Activated T-cell treated with anti-CD3 and anti-CD28 coated beads for 1 hour (primary cell): ENCODE data around the gene APLP2.
"Not testable (repeated sequence)": the region's sequence is repeated elsewhere in the genome, so short reads cannot be mapped to it uniquely, and the experiment has no call there.

Experiments used
- DNase-seq: peaks from one replicate; pipeline ENCODE4 v3.0.0-alpha.2; 2020; ENCODE audit warnings: low read depth

The APLP2 gene

DNA sequence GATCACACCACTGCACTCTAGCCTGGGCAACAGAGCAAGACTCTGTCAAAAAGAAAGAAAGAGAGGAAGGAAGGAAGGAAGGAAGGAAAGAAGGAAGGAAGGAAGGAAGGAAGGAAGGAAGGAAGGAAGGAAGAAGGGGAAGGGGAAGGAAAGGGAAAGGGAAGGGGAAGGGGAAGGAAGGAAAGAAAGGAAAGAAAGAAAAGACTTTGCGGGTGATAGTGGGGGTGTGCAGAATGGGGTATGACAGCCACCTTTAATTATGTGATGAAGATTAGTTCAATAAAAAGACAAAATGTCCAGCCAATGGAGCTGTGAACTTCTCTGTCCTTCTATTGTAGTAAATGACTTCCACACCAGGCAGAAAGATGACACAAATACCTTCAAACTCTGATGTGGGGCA is 8.7 kb upstream of the APLP2 start:
- no peak for DNase-seq

DNA sequence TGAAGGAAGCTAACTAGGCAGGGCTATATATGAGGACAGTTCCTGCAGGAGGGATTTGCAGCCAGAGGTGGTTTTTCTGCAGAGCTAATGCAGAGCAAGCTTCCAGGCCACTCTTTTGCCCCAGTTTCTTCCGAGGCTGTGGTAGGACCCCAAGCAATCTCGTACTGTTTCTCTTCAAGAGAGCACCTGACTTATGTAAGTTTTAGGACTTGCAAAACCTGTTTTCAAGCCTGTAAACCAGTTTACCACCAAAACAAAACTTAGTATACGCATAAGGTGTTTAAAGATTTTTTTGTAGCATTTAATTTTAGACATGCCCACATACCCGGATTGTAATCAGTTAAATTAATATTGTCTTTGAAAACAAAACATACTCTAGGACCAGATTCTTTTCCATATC is 7.7 kb upstream of the APLP2 start:
- DNase-seq: no peak

DNA sequence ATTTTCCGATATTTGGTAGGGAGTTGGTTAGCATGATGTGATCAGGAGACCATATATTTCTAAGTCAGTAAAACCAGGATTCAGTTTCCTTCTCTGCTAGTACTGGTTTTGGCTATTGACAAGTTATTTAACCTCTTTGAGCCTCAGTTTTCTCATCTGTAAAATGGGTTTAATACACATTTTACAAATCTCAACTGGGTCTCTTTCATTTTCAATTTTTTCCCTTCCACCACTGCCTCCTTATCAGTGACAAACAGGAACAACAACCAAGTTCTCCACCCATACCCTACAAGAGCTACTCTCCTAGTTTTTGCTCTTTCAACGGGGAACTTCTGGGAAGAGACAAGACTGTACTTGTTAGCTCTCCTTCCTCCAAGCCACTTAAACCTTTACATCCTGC is 6.2 kb upstream of the APLP2 start:
- no peak for DNase-seq

DNA sequence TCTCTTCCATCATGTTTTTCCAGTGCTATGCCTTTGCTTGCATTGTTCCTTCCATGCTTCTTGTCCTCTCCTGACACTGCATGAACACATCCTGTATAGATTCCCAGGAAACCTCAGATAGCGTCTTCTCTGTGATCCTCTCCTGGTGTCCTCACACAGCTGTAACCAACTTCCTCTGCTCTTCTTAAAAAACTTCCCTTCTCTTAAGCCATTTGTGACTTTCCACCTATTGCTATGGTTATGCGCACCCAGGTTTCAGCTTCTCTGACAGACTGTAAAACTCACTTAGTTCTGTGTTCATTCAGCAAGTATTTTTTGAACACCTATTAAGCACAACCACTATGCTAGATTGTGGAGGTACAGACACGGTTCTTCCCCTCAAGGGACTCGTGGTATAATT is 5.1 kb upstream of the APLP2 start:
- no peak for DNase-seq

DNA sequence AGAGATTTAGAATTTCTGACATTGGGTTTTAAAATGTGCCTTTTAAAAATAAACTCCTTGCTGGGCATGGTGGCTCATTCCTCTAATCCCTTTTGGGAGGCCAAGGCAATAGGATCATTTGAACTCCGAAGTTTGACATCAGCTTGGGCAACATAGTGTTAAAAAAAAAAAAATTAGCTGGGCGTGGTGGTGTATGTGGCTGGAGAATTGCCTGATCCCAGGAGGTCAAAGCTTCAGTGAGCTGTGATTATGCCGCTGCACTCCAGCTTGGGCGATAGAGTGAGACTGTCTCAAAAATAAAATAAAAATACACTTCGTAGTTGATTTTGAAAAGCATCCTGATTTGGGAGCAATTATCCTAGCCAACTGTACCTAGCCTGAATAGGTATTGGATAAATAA is 3.4 kb upstream of the APLP2 start:
- DNase-seq: no peak

DNA sequence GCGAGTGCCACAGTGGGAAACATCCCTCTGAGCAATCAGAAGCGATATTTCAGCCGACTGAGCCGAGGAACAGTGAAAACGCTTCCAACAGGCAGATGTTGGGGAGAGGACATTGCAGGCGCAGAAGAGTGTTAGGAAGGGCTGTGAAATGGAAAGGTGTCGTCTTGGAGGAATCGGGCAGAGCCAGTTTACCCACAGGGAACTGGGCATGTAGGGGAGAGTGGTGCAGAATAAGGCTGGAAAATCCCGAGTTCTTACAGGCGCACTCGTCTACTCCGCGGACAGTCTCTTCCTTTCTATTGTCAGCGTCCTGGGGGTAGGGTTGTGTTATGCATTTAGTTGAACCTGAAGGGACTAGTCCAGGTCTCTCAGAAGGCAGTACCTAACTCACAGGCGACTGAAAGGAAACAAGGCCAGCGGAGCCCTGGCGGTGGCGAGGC is 1.1 kb upstream of the APLP2 start:
- DNase-seq: no peak

DNA sequence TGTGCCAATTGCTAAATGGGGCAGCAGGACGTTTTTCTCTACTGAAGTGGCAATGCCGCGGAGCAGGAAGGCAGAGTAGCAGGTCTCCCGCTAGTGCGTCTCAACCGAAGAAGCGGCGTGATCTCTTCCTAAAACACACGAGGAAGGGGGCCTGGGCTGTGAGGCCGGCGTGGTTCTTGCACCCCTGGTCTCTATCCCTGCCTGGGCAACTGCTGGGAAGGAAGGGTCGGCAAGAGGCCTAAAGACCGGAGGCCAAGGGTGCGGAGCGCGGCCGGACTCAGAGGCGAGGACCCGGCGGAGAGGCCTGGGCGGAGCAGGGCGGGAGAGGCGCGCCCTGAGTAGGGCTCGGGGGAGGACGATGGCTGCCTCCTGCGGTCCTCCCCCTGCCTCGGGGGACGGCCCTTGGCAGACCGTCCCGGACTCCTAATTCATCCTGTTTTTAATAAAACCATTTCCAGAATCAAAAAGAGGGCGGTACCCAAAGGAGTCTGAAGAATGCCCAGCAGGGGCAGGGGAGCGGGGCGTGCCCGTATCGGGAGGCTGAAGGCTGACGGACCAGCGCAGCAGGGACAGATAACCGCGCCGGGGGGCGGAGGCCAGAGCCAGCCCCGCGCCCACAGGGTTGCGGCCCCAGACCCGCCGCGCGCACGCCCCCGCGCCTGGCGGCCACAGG is 572 bp upstream of the APLP2 start:
- DNase-seq: peak; percentile 39

DNA sequence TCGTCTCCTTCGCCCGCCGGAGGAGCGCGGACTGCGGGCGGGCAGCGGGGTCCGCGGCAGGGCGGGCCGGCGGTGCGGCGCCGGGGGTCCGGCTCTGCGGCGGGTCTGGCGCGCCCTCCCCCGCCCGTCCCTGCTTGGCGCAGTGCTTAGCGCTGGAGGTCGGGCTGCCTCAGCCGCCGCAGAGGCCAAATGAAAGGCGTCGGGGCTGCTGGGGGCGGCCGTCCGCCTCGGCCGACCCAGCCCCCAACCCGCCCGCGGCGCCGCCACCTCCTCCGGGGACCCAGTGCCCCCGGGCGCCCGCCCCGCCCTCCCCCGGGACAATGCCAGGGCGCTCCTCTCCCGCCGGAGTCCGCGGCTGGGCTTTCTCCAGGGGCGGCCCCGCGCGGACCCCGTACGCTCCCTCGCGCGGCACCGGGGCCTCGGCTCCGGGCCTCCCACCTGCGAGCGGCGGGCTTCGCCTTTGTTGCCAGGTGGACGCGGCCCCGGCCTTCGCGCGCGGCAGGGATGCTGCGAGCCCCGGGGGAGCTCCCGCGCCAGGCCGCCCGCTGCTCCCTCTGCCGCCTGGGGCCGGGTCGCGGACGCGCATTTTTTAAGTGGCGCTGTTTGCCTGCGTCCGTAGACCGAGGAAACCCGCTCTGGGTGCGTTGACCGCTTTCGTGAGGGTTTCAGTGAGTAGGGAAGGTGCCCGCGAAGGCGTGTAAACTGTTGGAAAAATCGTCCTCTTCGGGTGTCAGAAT is 583 bp downstream of the APLP2 start:
- DNase-seq: peak; percentile 30

DNA sequence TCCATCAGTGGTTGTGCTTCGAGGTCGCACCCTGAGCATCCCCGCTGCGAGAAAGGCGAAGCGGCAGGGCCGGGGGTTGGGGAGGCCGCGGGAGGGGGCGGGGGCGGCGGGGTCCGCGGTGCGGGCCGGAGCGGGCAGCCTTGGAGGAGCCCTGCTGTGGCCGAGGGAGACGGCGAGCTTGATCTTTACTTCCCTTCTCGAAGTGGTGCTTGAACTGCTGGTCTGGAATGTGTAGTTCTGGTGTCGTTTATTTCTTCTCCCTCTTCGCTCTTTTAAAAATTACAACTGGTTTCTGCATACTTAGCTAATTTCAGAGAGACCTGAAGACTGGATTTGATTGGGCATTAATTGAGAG is 1.1 kb downstream of the APLP2 start:
- DNase-seq: no peak

DNA sequence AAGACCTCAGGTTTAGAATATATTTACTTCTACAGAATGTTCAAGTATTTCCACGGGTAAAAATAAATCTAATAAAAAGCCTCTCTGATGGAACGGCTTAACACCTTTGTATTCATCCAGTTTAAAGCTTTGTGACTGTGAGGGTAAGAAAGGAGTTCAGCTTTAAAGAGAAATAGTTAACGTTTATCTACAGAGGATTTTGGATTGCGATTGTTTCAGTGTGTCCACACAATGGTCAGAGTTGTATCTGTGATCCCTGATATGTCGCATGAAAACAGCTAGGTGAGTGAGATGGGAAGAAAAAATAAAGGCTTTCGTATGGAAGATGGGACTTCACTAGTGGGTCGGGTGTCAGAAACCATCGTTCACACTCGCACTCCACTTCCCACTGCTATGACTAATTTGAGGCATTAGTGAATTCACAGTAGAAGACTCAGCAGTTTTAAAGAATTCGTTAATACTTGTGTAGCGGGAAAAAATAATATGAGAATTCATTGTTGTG is 1.6 kb downstream of the APLP2 start:
- DNase-seq: no peak

DNA sequence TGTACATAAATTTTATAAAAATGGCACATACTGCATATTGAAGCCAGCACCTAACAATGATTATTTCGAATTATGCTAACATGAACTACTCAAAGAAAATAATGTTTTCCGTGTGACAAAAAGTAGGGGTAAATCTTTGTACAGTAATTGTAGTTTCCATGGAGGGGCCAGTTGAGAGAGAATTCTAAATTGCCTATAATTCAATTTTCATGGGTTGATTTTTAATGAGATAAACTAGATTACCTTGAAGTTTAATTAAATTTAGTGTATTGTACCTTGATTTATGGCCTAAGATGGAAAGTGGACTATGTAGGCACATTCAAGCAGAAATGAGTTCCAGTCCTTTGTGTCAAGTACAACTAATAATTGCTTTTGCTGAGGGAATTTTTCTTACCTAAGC is 5.0 kb downstream of the APLP2 start:
- no peak for DNase-seq

DNA sequence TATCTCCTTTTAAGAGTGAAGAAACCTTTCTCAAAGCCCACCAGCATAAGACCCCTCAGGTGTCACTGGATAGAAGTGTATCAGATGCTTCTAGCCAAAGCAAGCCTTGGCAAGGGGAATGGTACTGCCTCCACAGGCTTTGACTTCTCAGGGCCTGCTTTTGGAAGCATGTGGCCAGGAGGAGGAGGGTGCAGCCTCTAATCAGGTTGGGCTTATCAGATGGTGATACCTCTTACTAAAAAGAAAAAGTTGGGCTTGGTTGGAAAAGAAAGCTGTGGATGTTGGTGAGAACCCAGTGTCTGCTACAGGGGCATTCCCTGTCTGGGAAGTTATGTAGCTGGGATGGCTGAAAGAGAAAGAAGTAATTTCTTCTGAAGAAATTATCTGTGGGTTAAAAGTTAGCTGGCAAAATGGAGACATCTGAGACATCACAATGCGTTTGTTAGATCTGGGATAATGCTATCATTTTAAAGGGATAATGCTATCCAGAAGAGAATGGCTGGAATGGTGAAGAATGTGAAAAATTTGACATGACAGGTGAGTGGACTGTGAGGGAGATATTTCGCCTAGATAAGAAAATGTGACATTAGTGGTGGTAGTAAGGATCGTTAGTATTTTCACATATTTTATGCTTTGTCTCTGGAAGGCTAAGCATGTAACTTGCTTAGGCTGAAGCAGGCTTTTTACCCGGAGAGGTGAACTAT is 7.2 kb downstream of the APLP2 start:
- DNase-seq: no peak

DNA sequence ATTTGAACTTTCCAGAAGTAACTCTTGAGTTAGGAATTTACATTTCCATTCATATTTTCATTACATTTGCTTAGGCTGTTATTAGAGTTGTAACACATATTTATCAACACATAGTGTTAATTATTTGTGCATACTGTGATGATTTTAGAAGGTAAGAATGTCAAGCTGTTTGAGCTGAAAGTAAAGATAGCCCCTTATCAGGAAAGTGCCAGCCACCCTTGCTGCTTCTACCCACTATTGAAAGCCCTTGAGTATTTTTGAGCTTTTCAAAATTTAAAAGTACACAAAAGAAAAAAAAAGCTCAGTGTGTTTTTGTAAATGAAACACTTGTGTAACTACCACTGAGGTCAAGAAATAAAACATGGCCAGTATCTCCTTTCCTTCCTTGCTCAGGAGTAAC is 8.0 kb downstream of the APLP2 start:
- no peak for DNase-seq

DNA sequence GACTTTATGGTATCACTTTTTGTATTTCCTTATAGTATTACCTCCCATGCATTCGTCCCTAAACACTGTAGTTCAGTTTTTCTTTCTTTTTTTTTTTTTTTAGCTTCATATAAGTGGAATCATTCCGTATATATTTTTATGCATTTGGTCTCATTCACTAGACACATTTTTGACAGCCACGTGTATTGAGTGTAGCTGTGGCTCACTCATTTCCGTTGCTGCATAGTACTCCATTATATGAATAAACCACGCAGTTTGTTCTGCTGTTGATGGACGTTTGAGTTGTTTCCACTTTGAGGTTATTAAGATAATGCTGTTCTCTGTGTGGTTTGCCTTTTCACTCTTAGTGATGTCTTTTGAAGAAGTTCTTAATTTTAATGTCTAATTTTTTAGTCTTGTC is 8.4 kb downstream of the APLP2 start:
- no peak for DNase-seq

DNA sequence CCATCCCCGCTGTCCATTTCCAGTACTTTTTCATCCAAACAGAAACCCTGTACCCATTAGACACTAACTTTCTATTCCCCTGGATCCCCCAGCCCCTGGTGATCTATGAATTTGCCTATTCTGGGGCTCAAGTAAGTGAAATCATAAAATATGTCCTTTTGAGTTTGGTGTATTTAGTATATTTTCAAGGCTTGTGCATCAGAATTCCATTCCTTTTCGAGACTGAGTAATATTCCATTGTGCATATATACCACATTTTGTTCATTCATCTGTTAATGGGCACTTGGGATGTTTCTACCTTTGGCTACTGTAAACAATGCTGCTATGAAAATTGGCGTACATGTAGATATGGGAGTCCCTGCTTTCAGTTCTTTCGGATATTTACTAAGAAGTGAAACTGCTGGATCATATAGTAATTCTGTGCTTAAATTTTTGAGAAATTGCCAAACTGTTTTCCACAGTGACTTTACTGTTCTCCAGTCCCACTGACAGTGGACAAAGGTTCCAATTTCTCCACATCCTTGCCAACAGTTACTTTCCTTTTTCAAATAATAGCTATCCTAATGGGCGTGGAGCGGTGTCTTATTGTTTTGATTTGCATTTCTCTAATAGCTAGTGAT is 16.1 kb downstream of the APLP2 start:
- DNase-seq: no peak

DNA sequence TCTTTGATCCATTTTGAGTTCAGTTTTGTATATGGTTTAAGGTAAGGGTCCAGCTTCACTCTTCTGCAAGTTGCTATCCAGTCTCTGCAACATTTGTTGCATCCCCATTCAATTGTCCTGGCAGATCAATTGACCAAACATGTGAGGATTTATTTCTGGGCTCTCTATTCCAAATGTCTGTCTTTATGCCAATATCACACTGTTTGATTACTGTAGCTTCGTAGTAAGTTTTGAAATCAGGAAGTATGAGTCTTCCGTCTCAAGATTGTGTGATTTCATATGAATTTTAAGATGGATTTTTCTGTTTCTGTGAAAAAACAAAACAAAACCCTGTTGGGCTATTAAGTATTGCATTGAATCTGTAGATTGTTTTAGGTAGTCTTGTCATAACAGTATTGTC is 17.0 kb downstream of the APLP2 start:
- DNase-seq: no peak

DNA sequence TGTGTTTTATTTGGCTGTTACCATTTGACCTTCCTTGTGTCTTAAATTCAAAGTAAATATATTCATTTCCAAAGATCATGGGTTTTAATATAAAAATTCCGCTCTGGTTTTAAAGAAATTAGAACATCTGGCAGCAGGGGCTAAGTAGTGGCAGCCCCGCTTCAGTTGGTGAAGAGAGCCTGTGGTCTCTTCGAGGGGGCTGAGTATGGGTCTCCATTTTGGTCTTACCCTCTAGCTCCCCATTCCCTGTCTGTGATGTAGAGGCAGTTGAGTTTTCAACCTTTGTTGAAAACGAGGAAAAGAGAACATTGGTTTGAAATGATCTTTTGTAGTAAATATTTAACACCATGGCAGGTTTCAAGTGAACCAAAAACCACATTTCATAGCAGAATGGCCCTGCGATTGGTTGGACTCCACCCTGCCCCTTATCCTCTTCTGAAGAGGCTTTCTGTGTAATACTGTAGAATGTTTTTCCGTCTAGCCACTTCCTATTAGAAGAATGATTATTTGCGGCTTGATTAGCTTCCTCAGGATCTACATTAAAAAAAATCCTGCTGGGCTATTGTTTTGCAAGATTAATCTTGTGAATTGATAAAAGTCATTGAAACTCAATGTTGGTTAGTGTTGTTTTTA is 17.7 kb downstream of the APLP2 start:
- no peak for DNase-seq

DNA sequence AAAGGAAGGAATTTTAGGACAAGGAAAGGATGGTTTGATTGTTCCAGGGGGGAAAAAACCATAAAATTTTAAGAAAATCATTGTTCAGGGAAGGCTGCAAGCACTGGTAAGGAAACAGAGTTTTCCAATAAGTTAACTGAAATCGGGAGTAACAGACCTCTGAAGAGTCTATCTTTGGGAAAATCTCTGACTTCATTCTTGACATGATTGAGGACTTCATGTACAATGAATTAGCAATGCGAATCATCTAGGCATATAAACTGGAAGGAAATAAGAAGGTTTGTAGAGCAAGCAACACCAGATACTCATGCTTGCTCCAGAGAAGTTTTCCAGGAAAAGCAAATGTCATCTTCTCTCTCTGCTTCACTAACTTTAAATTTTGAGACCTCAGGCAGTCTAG is 18.5 kb downstream of the APLP2 start:
- no peak for DNase-seq

DNA sequence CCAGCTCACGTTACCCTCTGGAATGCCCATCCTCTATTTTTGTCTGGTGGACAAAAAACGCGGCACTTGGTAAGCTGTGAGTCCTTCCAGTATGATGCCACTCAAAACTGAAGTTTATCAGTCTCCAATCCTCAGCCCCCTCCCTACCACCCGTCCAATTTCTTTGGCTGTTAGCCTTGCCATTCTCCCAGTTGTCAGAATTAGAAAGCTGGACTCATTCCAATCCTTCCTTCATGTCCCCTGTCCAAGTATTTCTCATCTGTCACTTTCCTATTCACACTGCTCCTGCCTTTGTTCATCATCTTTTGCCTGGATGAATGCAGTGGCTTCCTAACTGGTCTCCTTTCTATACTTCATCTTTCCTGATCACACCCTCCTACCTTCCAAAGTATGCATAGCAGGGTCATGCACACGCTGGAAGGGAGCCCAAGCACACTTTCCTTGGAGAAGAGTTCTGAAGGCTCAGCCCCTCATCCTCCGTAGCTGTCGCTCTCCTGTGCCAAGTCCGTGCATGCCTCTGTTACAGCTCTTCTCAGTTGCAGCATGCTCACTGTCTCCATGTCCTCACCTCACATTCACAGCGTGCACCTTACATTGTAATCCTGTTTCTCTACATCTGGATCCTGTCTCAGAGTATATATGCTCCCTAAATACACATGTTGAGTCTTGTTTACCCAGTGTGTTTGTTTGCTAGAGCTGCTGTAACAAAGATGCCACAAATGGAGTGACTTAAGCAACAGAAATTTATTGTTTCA is 19.4 kb downstream of the APLP2 start:
- DNase-seq: no peak

DNA sequence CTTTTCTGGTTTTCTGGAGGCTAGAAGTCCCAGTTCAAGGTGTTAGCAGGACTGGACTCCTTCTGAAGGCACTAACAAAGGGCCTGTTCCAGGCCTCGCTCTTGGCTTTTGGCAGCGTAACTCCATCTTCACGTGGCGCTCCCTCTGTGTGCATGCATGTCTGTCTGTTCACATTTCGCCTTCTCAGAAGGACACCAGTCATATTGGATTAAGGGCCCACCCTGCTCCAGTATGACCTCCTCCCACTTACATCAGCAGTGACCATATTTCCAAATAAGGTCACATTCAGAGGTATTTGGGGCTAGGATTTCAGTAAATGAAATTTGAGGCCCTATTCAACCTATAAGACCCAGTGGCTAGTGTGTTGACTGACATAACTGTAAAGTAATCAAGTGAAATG is 20.0 kb downstream of the APLP2 start:
- no peak for DNase-seq

DNA sequence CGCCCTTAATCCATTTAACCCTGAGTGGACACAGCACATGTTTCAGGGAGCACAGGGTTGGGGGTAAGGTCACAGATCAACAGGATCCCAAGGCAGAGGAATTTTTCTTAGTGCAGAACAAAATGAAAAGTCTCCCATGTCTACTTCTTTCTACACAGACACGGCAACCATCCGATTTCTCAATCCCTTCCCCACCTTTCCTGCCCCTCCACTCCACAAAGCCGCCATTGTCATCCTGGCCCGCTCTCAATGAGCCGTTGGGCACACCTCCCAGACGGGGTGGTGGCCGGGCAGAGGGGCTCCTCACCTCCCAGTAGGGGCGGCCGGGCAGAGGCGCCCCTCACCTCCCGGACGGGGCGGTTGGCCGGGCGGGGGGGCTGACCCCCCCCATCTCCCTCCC is 20.8 kb downstream of the APLP2 start:
- not testable (repeated sequence) for DNase-seq

DNA sequence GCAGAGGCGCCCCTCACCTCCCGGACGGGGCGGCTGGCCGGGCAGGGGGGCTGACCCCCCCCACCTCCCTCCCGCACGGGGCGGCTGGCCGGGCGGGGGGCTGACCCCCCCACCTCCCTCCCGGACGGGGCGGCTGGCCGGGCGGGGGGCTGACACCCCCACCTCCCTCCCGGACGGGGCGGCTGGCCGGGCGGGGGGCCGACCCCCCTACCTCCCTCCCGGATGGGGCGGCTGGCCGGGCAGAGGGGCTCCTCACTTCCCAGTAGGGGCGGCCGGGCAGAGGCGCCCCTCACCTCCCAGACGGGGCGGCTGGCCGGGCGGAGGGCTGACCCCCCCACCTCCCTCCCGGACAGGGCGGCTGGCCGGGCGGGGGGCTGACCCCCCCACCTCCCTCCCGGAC is 21.5 kb downstream of the APLP2 start:
- DNase-seq: not testable (repeated sequence)
